Measurements from ENCODE around the gene RSPH9. TPM values are rescaled to one million over a fixed set of nuclear protein-coding genes. Genes with fewer than 3 reads are reported as not detected.

RSPH9 gene
- total RNA-seq, 1 donor from 2014 or later, result not detected

- TF ChIP-seq, protein P1, sequence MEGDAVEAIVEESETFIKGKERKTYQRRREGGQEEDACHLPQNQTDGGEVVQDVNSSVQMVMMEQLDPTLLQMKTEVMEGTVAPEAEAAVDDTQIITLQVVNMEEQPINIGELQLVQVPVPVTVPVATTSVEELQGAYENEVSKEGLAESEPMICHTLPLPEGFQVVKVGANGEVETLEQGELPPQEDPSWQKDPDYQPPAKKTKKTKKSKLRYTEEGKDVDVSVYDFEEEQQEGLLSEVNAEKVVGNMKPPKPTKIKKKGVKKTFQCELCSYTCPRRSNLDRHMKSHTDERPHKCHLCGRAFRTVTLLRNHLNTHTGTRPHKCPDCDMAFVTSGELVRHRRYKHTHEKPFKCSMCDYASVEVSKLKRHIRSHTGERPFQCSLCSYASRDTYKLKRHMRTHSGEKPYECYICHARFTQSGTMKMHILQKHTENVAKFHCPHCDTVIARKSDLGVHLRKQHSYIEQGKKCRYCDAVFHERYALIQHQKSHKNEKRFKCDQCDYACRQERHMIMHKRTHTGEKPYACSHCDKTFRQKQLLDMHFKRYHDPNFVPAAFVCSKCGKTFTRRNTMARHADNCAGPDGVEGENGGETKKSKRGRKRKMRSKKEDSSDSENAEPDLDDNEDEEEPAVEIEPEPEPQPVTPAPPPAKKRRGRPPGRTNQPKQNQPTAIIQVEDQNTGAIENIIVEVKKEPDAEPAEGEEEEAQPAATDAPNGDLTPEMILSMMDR (IDR thresholded peaks at IDR 0.05), result no peak
- peak overlapping the region; percentile 96 for H3K27ac Mint-ChIP-seq
- DNase-seq (no peak), ATAC-seq (ENCODE audit: low read depth) (no peak)
- H3K9me3 Mint-ChIP-seq, result no peaks in the 10 kb centered on the region
- intact Hi-C loops (cut with micrococcal nuclease), result no loop called here
- peak overlapping the region; percentile 98 for H3K4me3 Mint-ChIP-seq
- peaks cover 28% of the 10 kb centered on the region for H3K36me3 Mint-ChIP-seq (ENCODE audit: low read depth)
- no peaks in the 10 kb centered on the region for H3K27me3 Mint-ChIP-seq
- ChIA-PET CTCF (no interaction called here), POLR2A (interaction anchor here (0.6 to 2.1 kb wide), 7 partner anchors 10 to 612 kb away, joined by 3 to 12 read pairs (median 5); partner anchors contain the start of genes HSP90AB1, RSPH9 and VEGFA)
- H3K4me1 Mint-ChIP-seq, result peaks cover 55% of the 10 kb centered on the region
Measured at GRCh38 chr6:43634702-43635303, 10.0 kb upstream of the RSPH9 start.

DNA sequence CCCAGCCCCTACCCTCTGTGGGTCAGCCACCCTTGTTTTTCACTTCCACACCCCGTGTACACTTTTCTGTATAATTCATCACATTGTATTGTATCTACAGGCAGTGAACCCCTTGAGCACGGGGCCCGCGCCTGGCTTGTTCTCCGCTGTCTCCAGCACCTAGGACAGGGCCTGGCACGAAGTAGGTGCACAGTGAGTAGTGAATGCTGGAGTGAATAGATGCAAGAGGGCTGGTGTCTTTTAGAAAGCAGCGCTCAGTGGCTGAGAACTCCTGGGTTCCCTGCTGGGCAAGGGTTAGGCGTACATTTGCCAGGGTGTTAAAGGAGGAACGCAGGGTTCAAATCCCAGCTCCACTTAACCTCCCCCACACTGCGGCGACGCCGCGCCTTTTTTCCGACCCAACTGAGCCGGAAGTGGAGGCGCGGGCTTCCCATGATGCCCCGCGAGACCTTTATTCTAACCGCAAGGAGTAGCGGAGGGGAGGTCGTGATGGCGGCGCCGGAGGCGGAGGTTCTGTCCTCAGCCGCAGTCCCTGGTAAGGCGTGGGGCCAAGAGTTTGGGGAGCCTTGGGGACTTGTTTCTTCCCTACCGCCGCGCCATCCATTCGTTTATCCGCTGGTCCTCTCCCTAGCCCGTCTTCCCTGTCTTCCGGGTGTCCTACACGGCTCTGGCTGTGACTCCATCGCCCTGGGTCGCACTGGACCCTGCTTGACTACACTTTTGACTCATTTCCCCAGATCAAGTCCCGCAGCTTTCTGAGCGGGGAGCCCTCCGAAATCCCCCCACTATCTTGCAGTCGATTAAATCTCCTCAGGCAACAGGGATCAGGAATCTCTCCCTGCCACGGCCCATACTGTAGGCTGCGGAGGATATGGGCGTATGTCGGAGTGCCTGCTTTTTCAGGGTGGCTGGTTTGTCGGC, 9.2 kb upstream of the RSPH9 start, which contains the start of gene MAD2L1BP:
Gene MAD2L1BP (plus strand): TSS at position 454 of the 921 bp plus-strand sequence. CDS start 36 bp downstream, at position 490.
- TF ChIP-seq, protein P1 (IDR thresholded peaks at IDR 0.05), result no peak
- CTCF ChIA-PET, result interaction anchor here (0.8 kb wide), 1 partner anchor 79 kb away, joined by 4 read pairs; no protein-coding TSS in a partner anchor
- intact Hi-C loops (cut with micrococcal nuclease), result loop anchor here (1.0 kb wide), 1 partner anchor 10 kb away; the partner anchor contains the start of gene RSPH9
- DNase-seq, result peak; percentile 77
- no peaks in the 10 kb centered on the region for H3K9me3 Mint-ChIP-seq
- H3K27me3 Mint-ChIP-seq, result no peaks in the 10 kb centered on the region
- ATAC-seq (ENCODE audit: low read depth), result peak; percentile 88
- peaks cover 48% of the 10 kb centered on the region for H3K4me1 Mint-ChIP-seq
- POLR2A ChIA-PET, result interaction anchor here (0.6 to 2.1 kb wide), 10 partner anchors 9 to 611 kb away, joined by 3 to 12 read pairs (median 4); partner anchors contain the start of genes HSP90AB1, KLC4, MRPL2 and RSPH9
- peaks cover 36% of the 10 kb centered on the region for H3K36me3 Mint-ChIP-seq (ENCODE audit: low read depth)
- peak within 1 kb of the TSS; percentile 98 for H3K4me3 Mint-ChIP-seq
- H3K27ac Mint-ChIP-seq, result peak within 1 kb of the TSS; percentile 96

GRCh38 chr6:43636308-43636659, 8.6 kb upstream of the RSPH9 start:
- Mint-ChIP-seq H3K36me3 (ENCODE audit: low read depth) (peaks cover 40% of the 10 kb centered on the region), H3K4me3 (peak overlapping the region; percentile 98), H3K4me1 (peaks cover 44% of the 10 kb centered on the region), H3K9me3 (no peaks in the 10 kb centered on the region), H3K27ac (peak overlapping the region; percentile 96), H3K27me3 (no peaks in the 10 kb centered on the region)
- ChIA-PET CTCF (interaction anchor here (0.8 kb wide), 1 partner anchor 79 kb away, joined by 4 read pairs; no protein-coding TSS in a partner anchor), POLR2A (interaction anchor here (0.7 to 2.1 kb wide), 6 partner anchors 9 to 611 kb away, joined by 3 to 12 read pairs (median 4); partner anchors contain the start of genes HSP90AB1, KLC4, MRPL2 and RSPH9)
- intact Hi-C loops (cut with micrococcal nuclease), result loop anchor here (1.0 kb wide), 1 partner anchor 9 kb away; the partner anchor contains the start of gene RSPH9
- peak; percentile 5 for ATAC-seq (ENCODE audit: low read depth)
- TF ChIP-seq, protein P1 (IDR thresholded peaks at IDR 0.05), result no peak
- no peak for DNase-seq

GRCh38 chr6:43639984-43640800, 4.6 kb upstream of the RSPH9 start:
- Mint-ChIP-seq H3K27me3 (no peaks in the 10 kb centered on the region), H3K4me3 (no peak overlapping the region), H3K36me3 (ENCODE audit: low read depth) (peaks cover 49% of the 10 kb centered on the region), H3K4me1 (peaks cover 40% of the 10 kb centered on the region), H3K27ac (no peak overlapping the region), H3K9me3 (no peaks in the 10 kb centered on the region)
- intact Hi-C loops (cut with micrococcal nuclease), result no loop called here
- TF ChIP-seq, protein P1 (IDR thresholded peaks at IDR 0.05), result no peak
- POLR2A ChIA-PET, result interaction anchor here (1.0 to 2.0 kb wide), 2 partner anchors 10 to 11 kb away, joined by 3 to 13 read pairs; partner anchors contain the start of gene GTPBP2
- CTCF ChIA-PET, result no interaction called here
- ATAC-seq (ENCODE audit: low read depth), result no peak
- DNase-seq, result no peak
